ENCODE data around the gene CUL1.

GRCh38 chr7:148838905-148839304, 140.2 kb downstream of the CUL1 start:
- TF ChIP-seq, protein P1, sequence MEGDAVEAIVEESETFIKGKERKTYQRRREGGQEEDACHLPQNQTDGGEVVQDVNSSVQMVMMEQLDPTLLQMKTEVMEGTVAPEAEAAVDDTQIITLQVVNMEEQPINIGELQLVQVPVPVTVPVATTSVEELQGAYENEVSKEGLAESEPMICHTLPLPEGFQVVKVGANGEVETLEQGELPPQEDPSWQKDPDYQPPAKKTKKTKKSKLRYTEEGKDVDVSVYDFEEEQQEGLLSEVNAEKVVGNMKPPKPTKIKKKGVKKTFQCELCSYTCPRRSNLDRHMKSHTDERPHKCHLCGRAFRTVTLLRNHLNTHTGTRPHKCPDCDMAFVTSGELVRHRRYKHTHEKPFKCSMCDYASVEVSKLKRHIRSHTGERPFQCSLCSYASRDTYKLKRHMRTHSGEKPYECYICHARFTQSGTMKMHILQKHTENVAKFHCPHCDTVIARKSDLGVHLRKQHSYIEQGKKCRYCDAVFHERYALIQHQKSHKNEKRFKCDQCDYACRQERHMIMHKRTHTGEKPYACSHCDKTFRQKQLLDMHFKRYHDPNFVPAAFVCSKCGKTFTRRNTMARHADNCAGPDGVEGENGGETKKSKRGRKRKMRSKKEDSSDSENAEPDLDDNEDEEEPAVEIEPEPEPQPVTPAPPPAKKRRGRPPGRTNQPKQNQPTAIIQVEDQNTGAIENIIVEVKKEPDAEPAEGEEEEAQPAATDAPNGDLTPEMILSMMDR (IDR thresholded peaks at IDR 0.05), result no peak
- no peak for TF ChIP-seq EP300 (IDR thresholded peaks at IDR 0.05)
- no peak for TF ChIP-seq POLR2A (IDR thresholded peaks at IDR 0.05; ENCODE audit: low read depth)
- TF ChIP-seq POLR2AphosphoS5 (IDR thresholded peaks at IDR 0.05), result no peak

All from esophagus muscularis mucosa (tissue), 4 donors.